Upper lobe of left lung (tissue), 4 donors: ENCODE results near the gene ABHD5.

ENCODE experiments used
- EP300 ChIP-seq, 4 donors: sonication (generic); formaldehyde crosslinking; IDR thresholded peaks; one replicate each; pipeline ENCODE4 v1.5.1; 2017; ENCODE audit warnings: antibody characterized with exemption in 4 of 4, control low read depth in 2 of 4
- POLR2A ChIP-seq, 4 donors: fragments of 450-650 bp; IDR thresholded peaks; one replicate each; pipeline ENCODE4 v1.5.1; 2016 to 2017; ENCODE audit warnings: antibody characterized with exemption in 4 of 4, mild to moderate bottlenecking in 2 of 4
- POLR2AphosphoS5 ChIP-seq, 2 donors: sonication (generic); formaldehyde crosslinking; IDR thresholded peaks; one replicate each; pipeline ENCODE4 v1.5.1; 2017; ENCODE audit warnings: antibody characterized with exemption in 2 of 2
- TF ChIP-seq, protein P1 (sequence below), 6 experiments: fragments of 450-650 bp in 4 of 6; fragments of 200-600 bp in 2 of 6; sonication (generic) in 2 of 6; IDR thresholded peaks; one replicate each; pipeline ENCODE4 v1.5.1; 2016 to 2019; ENCODE audit warnings: antibody characterized with exemption in 6 of 6

DNA sequence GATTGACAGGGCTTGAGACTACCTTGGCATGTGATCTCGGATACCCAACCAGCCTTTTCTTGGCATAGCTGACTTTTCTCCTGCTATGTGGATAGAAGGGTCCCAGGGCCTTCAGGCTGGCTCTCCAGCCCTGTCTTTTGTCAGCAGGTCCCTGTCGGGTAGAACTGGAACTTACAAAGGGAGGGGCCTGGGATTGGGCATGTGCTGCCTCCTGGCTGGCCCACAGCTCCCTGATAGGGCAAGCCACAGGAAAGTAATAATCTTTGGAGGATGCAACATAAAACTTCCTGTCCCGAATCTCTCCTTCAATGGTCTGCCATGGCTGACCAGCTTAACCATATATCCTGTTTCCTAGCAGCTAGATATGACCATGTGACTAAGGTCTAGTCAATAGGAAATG lies 89.1 kb downstream of the ABHD5 start:
- TF ChIP-seq, protein P1, sequence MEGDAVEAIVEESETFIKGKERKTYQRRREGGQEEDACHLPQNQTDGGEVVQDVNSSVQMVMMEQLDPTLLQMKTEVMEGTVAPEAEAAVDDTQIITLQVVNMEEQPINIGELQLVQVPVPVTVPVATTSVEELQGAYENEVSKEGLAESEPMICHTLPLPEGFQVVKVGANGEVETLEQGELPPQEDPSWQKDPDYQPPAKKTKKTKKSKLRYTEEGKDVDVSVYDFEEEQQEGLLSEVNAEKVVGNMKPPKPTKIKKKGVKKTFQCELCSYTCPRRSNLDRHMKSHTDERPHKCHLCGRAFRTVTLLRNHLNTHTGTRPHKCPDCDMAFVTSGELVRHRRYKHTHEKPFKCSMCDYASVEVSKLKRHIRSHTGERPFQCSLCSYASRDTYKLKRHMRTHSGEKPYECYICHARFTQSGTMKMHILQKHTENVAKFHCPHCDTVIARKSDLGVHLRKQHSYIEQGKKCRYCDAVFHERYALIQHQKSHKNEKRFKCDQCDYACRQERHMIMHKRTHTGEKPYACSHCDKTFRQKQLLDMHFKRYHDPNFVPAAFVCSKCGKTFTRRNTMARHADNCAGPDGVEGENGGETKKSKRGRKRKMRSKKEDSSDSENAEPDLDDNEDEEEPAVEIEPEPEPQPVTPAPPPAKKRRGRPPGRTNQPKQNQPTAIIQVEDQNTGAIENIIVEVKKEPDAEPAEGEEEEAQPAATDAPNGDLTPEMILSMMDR (IDR thresholded peaks at IDR 0.05): no peak
- TF ChIP-seq POLR2AphosphoS5 (IDR thresholded peaks at IDR 0.05) (no peak), POLR2A (IDR thresholded peaks at IDR 0.05) (no peak), EP300 (IDR thresholded peaks at IDR 0.05) (no peak)
